ENCODE measurements around the gene CNTNAP4.

GRCh38 chr16:76441876-76442275 lies 164.7 kb downstream of the CNTNAP4 start:
- TF ChIP-seq, protein P1, sequence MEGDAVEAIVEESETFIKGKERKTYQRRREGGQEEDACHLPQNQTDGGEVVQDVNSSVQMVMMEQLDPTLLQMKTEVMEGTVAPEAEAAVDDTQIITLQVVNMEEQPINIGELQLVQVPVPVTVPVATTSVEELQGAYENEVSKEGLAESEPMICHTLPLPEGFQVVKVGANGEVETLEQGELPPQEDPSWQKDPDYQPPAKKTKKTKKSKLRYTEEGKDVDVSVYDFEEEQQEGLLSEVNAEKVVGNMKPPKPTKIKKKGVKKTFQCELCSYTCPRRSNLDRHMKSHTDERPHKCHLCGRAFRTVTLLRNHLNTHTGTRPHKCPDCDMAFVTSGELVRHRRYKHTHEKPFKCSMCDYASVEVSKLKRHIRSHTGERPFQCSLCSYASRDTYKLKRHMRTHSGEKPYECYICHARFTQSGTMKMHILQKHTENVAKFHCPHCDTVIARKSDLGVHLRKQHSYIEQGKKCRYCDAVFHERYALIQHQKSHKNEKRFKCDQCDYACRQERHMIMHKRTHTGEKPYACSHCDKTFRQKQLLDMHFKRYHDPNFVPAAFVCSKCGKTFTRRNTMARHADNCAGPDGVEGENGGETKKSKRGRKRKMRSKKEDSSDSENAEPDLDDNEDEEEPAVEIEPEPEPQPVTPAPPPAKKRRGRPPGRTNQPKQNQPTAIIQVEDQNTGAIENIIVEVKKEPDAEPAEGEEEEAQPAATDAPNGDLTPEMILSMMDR (CRISPR knock-in tag; IDR thresholded peaks at IDR 0.05): no peak
- TF ChIP-seq NFATC3 (CRISPR knock-in tag; IDR thresholded peaks at IDR 0.05) (no peak), ZNF776 (CRISPR knock-in tag; IDR thresholded peaks at IDR 0.05) (no peak), ZNF34 (CRISPR knock-in tag; IDR thresholded peaks at IDR 0.05; ENCODE audit: borderline replicate concordance) (no peak), E2F1 (CRISPR knock-in tag; IDR thresholded peaks at IDR 0.05) (no peak), ZNF547 (CRISPR knock-in tag; IDR thresholded peaks at IDR 0.05) (no peak), ATF3 (CRISPR knock-in tag; IDR thresholded peaks at IDR 0.05) (no peak)

Measured in HepG2 (cell line).